Hepatocyte (in vitro differentiated cells): Measurements from ENCODE around the gene TMEM117.

Source experiments
- CTCF ChIP-seq: fragments of 200-600 bp; sonication (generic); IDR thresholded peaks from 2 replicates; pipeline ENCODE4 v1.5.1; 2016; ENCODE audit warnings: antibody characterized with exemption, mild to moderate bottlenecking; ENCODE audit not compliant: poor library complexity
- EZH2 ChIP-seq: fragments of 200-600 bp; sonication (generic); IDR thresholded peaks from 2 replicates; pipeline ENCODE4 v1.6.1; 2016; ENCODE audit warnings: antibody characterized with exemption, mild to moderate bottlenecking, borderline replicate concordance

DNA sequence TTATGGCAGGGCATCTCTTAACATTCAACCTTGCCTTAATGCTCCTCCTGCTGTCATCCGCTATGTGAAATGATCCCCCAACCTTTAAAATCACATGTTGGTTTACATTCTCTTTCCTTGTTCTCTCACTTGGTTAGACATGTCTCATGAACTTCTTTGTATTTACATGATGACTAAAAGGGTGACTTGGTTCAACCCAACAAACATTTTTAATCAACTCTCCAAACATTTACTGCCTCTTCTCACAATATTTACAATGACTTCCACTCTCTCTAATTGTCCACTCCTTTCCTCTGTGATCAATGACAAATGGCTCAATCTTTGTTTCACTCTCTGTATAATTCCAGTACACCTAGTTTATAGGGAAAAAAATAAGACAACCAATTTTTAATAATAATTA is 534.1 kb downstream of the TMEM117 start:
- no peak for TF ChIP-seq EZH2
- no peak for TF ChIP-seq CTCF
